Panc1 (cell line): ENCODE data around the gene GALNT16. TPM values are rescaled to one million over a fixed set of nuclear protein-coding genes. Genes with fewer than 3 reads are reported as not detected.

Source experiments
- ATAC-seq: fragments of 200-7000 bp; cut with Tn5 transposase; 2 replicates; pipeline ENCODE4 v1.9.1; 2020; ENCODE audit warnings: mild to moderate bottlenecking, moderate library complexity
- BruUV-seq: library from RNA; stranded (reverse); fragments of 400-500 nt; replicated peaks from 2 replicates; lab custom pipeline; 2021; lab: Mats Ljungman, UMichigan
- CTCF ChIA-PET: fragments of 300-600 bp; sonication (Branson Sonifier 250); formaldehyde crosslinking; loops from one replicate; lab custom pipeline; 2022; ENCODE audit warnings: antibody characterized with exemption; lab: Charles Lee
- POLR2A ChIA-PET: fragments of 300-600 bp; sonication (Branson Sonifier 250); formaldehyde crosslinking; loops from one replicate; lab custom pipeline; 2022; ENCODE audit warnings: antibody characterized with exemption; lab: Charles Lee
- DNase-seq: peaks from one replicate; pipeline ENCODE4 v3.0.0-alpha.2; 2010; ENCODE audit warnings: low read depth, low spot score
- H3K27ac ChIP-seq: 2 replicates; pipeline ENCODE4 v1.5.1; 2011; ENCODE audit warnings: mild to moderate bottlenecking, low read length, inconsistent platforms
- H3K27me3 ChIP-seq: fragments of 200-500 bp; sonication (Bioruptor generic); 2 replicates; pipeline ENCODE4 v1.6.0; 2014; ENCODE audit warnings: low read length, inconsistent platforms; ENCODE audit not compliant: control insufficient read depth, insufficient read depth
- H3K36me3 ChIP-seq: fragments of 200-500 bp; sonication (Bioruptor generic); 2 replicates; pipeline ENCODE4 v1.5.1; 2014; ENCODE audit warnings: inconsistent platforms, mild to moderate bottlenecking, low read length, moderate library complexity; ENCODE audit not compliant: control insufficient read depth, insufficient read depth
- H3K4me1 ChIP-seq: 2 replicates; pipeline ENCODE4 v1.5.1; 2011; ENCODE audit warnings: inconsistent platforms, mild to moderate bottlenecking, low read length, moderate library complexity; ENCODE audit not compliant: control insufficient read depth, insufficient read depth
- H3K4me3 ChIP-seq, 2 experiments: 2 replicates each; pipeline ENCODE4 v1.5.1; 2011 to 2012; ENCODE audit warnings: low read depth in 2 of 2, low read length in 2 of 2, mild to moderate bottlenecking in 2 of 2, inconsistent platforms in 1 of 2, moderate library complexity in 1 of 2
- H3K9me3 ChIP-seq: fragments of 200-500 bp; sonication (Bioruptor generic); 2 replicates; pipeline ENCODE4 v1.5.1; 2014; ENCODE audit warnings: low read depth, mild to moderate bottlenecking, inconsistent platforms, low read length, moderate library complexity; ENCODE audit not compliant: control insufficient read depth, insufficient read depth
- CTCF ChIP-seq: fragments of 450-650 bp; IDR thresholded peaks from 2 replicates; pipeline ENCODE4 v1.5.1; 2017; ENCODE audit warnings: mild to moderate bottlenecking
- POLR2AphosphoS5 ChIP-seq: IDR thresholded peaks from 2 replicates; pipeline ENCODE4 v1.6.1; 2012; ENCODE audit warnings: mild to moderate bottlenecking, low read depth, low read length, moderate library complexity
- REST ChIP-seq, 2 experiments: IDR thresholded peaks; 2 replicates each; pipeline ENCODE4 v1.6.1; 2011 to 2012; ENCODE audit warnings: low read depth in 2 of 2, control low read depth in 1 of 2, low read length in 1 of 2, mild to moderate bottlenecking in 1 of 2, moderate library complexity in 1 of 2; ENCODE audit not compliant: insufficient read depth in 1 of 2
- SIN3A ChIP-seq: IDR thresholded peaks from 2 replicates; pipeline ENCODE4 v1.6.1; 2012; ENCODE audit warnings: low read depth, mild to moderate bottlenecking, low read length, moderate library complexity, borderline replicate concordance; ENCODE audit not compliant: insufficient read depth
- TCF7L2 ChIP-seq: IDR thresholded peaks from 2 replicates; pipeline ENCODE4 v1.6.1; 2011; ENCODE audit warnings: mild to moderate bottlenecking, low read depth, low read length, inconsistent platforms
- in situ Hi-C: cut with HindIII; loops from 2 replicates; pipeline ENCODE4 v1.10.0; 2016; ENCODE audit warnings: low sequenced_read_pairs, low pct_unique_long_range_greater_than_20kb
- intact Hi-C: fragments of 100-400 bp; cut with micrococcal nuclease; formaldehyde crosslinking; loops from one replicate; pipeline ENCODE4 v1.10.0; 2022; ENCODE audit not compliant: unreplicated experiment
- total RNA-seq: library from RNA; stranded (reverse); gene quantifications from one replicate; pipeline ENCODE4 v1.2.1, GENCODE V29; 2021; ENCODE audit not compliant: unreplicated experiment

Gene GALNT16
- total RNA-seq, 1 experiment from 2014 or later: 0.72 TPM

- DNase-seq: no peak
- Histone ChIP-seq H3K4me3 (no peak overlapping the region), H3K27ac (no peak overlapping the region), H3K4me1 (no peaks in the 10 kb centered on the region), H3K27me3 (no peaks in the 10 kb centered on the region), H3K36me3 (no peaks in the 10 kb centered on the region), H3K9me3 (no peaks in the 10 kb centered on the region)
- no TSS peak for BruUV-seq
- in situ Hi-C loops (no loop called here), intact Hi-C loops (loop anchor here (10.0 kb wide), 1 partner anchor 77 kb away; no protein-coding TSS in a partner anchor)
- CTCF ChIA-PET: no interaction called here
- TF ChIP-seq CTCF (no peak), POLR2AphosphoS5 (no peak), TCF7L2 (no peak), REST (IDR thresholded peaks at IDR 0.05; ENCODE audit: insufficient read depth in 1 of 2, low read depth in 2 of 2, low read length in 1 of 2) (no peak), SIN3A (no peak)
- POLR2A ChIA-PET: no interaction called here
- ATAC-seq: no peak
These were observed 7.5 kb downstream of the GALNT16 start for GRCh38 chr14:69267492-69267891.

- POLR2A ChIA-PET: interaction anchor here (0.6 kb wide), 1 partner anchor 119 kb away, joined by 5 read pairs; no protein-coding TSS in a partner anchor
- no peak for ATAC-seq
- Histone ChIP-seq H3K27me3 (no peaks in the 10 kb centered on the region), H3K36me3 (no peaks in the 10 kb centered on the region), H3K27ac (no peak overlapping the region), H3K4me1 (no peaks in the 10 kb centered on the region), H3K4me3 (no peak overlapping the region), H3K9me3 (no peaks in the 10 kb centered on the region)
- DNase-seq: no peak
- CTCF ChIA-PET: no interaction called here
- no TSS peak for BruUV-seq
- intact Hi-C loops (loop anchor here (10.0 kb wide), 1 partner anchor 77 kb away; no protein-coding TSS in a partner anchor), in situ Hi-C loops (no loop called here)
- TF ChIP-seq TCF7L2 (no peak), SIN3A (no peak), POLR2AphosphoS5 (no peak), CTCF (no peak), REST (IDR thresholded peaks at IDR 0.05; ENCODE audit: insufficient read depth in 1 of 2, low read depth in 2 of 2, low read length in 1 of 2) (no peak)
These were observed 8.3 kb downstream of the GALNT16 start for GRCh38 chr14:69268223-69268622.
